Stimulated activated CD8-positive, alpha-beta memory T cell treated with anti-CD3 and anti-CD28 coated beads, Interleukin-7, amount 100 ng/mL, for 4 hours (primary cell): Measurements from ENCODE around the gene EPN1.
"Not testable (repeated sequence)": the region's sequence is repeated elsewhere in the genome, so short reads cannot be mapped to it uniquely, and the experiment has no call there.

Experiments used
- DNase-seq, 2 donors: peaks; one replicate each; pipeline ENCODE4 v3.0.0-alpha.2; 2020; ENCODE audit warnings: low read depth in 2 of 2

Gene EPN1

GRCh38 chr19:55720214-55720746 lies 45.3 kb downstream of the EPN1 start:
- no peak for DNase-seq

GRCh38 chr19:55720801-55721200 lies 45.8 kb downstream of the EPN1 start:
- no peak for DNase-seq

- DNase-seq = no peak
Measured at GRCh38 chr19:55723491-55723890, 48.5 kb downstream of the EPN1 start.

- DNase-seq = not testable (repeated sequence)
Measured at GRCh38 chr19:55730378-55730777, 55.4 kb downstream of the EPN1 start.

- no peak for DNase-seq
Measured at GRCh38 chr19:55738302-55738701, 63.3 kb downstream of the EPN1 start, which contains the start of gene NLRP9. Gene NLRP9, minus strand, starts transcription at chr19:55738402. Its CDS starts 28 bp downstream, at chr19:55738374.

GRCh38 chr19:55750715-55751114 lies 75.7 kb downstream of the EPN1 start:
- no peak for DNase-seq

GRCh38 chr19:55753401-55753800 lies 78.4 kb downstream of the EPN1 start:
- no peak for DNase-seq

GRCh38 chr19:55756808-55757207 lies 81.8 kb downstream of the EPN1 start:
- DNase-seq = not testable (repeated sequence)

GRCh38 chr19:55758797-55759196 lies 83.8 kb downstream of the EPN1 start, which contains the start of gene RFPL4A:
Gene RFPL4A, plus strand, starts transcription at chr19:55759097. Its CDS starts 2,704 bp downstream, at chr19:55761801.
- not testable (repeated sequence) for DNase-seq
